WTC11 (cell line): ENCODE measurements around the gene OCLN.

Source experiments
- ATF2 ChIP-seq: sonication (generic); formaldehyde crosslinking; IDR thresholded peaks from 2 replicates; pipeline ENCODE4 v1.8.1; 2022; ENCODE audit warnings: low read depth, missing genetic modification reagents, borderline replicate concordance
- E2F5 ChIP-seq: sonication (generic); formaldehyde crosslinking; IDR thresholded peaks from 2 replicates; pipeline ENCODE4 v1.8.1; 2022; ENCODE audit warnings: mild to moderate bottlenecking, moderate library complexity, missing genetic modification reagents
- FOXP1 ChIP-seq: sonication (generic); formaldehyde crosslinking; IDR thresholded peaks from 2 replicates; pipeline ENCODE4 v1.8.0; 2022; ENCODE audit warnings: missing genetic modification reagents, mild to moderate bottlenecking, moderate library complexity, borderline replicate concordance
- GTF2I ChIP-seq: fragments of 250-450 bp; sonication (Bioruptor Pico); conservative IDR thresholded peaks from 2 replicates; pipeline ENCODE4 v1.4.0; 2021; ENCODE audit warnings: mild to moderate bottlenecking
- MLX ChIP-seq: sonication (generic); formaldehyde crosslinking; IDR thresholded peaks from 2 replicates; pipeline ENCODE4 v1.8.1; 2023; ENCODE audit warnings: mild to moderate bottlenecking, missing genetic modification reagents, moderate library complexity
- MYBL2 ChIP-seq: sonication (generic); formaldehyde crosslinking; IDR thresholded peaks from 2 replicates; pipeline ENCODE4 v1.8.1; 2023; ENCODE audit warnings: mild to moderate bottlenecking, moderate library complexity, missing genetic modification reagents
- NFYB ChIP-seq: sonication (generic); formaldehyde crosslinking; conservative IDR thresholded peaks from 2 replicates; pipeline ENCODE4 v1.8.0; 2022; ENCODE audit warnings: low read depth, missing genetic modification reagents
- SP1 ChIP-seq: sonication (generic); formaldehyde crosslinking; conservative IDR thresholded peaks from 2 replicates; pipeline ENCODE4 v1.8.1; 2022; ENCODE audit warnings: missing genetic modification reagents
- STAT6 ChIP-seq: sonication (generic); formaldehyde crosslinking; conservative IDR thresholded peaks from 2 replicates; pipeline ENCODE4 v1.8.1; 2023; ENCODE audit warnings: mild to moderate bottlenecking, low read depth, missing genetic modification reagents, moderate library complexity
- TF ChIP-seq, protein P1 (sequence below): fragments of 200-600 bp; IDR thresholded peaks from 2 replicates; pipeline ENCODE4 v1.8.0; 2022; ENCODE audit warnings: antibody characterized with exemption
- TF ChIP-seq, protein P2 (sequence below): sonication (generic); formaldehyde crosslinking; IDR thresholded peaks from 2 replicates; pipeline ENCODE4 v1.8.0; 2023; ENCODE audit warnings: missing genetic modification reagents, mild to moderate bottlenecking, borderline replicate concordance
- TF ChIP-seq, protein P3 (sequence below): sonication (generic); formaldehyde crosslinking; IDR thresholded peaks from 2 replicates; pipeline ENCODE4 v1.8.1; 2022; ENCODE audit warnings: low read depth, mild to moderate bottlenecking, moderate library complexity, missing genetic modification reagents, borderline replicate concordance
- TF ChIP-seq, protein P4 (sequence below): sonication (generic); formaldehyde crosslinking; IDR thresholded peaks from 2 replicates; pipeline ENCODE4 v1.8.0; 2022; ENCODE audit warnings: mild to moderate bottlenecking, missing genetic modification reagents

GRCh38 chr5:69502367-69502766 lies 9.8 kb downstream of the OCLN start:
- TF ChIP-seq, protein P1, sequence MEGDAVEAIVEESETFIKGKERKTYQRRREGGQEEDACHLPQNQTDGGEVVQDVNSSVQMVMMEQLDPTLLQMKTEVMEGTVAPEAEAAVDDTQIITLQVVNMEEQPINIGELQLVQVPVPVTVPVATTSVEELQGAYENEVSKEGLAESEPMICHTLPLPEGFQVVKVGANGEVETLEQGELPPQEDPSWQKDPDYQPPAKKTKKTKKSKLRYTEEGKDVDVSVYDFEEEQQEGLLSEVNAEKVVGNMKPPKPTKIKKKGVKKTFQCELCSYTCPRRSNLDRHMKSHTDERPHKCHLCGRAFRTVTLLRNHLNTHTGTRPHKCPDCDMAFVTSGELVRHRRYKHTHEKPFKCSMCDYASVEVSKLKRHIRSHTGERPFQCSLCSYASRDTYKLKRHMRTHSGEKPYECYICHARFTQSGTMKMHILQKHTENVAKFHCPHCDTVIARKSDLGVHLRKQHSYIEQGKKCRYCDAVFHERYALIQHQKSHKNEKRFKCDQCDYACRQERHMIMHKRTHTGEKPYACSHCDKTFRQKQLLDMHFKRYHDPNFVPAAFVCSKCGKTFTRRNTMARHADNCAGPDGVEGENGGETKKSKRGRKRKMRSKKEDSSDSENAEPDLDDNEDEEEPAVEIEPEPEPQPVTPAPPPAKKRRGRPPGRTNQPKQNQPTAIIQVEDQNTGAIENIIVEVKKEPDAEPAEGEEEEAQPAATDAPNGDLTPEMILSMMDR = no peak
- TF ChIP-seq E2F5 (CRISPR knock-in tag) = no peak
- no peak for TF ChIP-seq MLX
- no peak for TF ChIP-seq GTF2I (CRISPR knock-in tag)
- TF ChIP-seq MYBL2 (CRISPR knock-in tag) = no peak
- TF ChIP-seq ATF2 (CRISPR knock-in tag) = no peak
- TF ChIP-seq, protein P2, sequence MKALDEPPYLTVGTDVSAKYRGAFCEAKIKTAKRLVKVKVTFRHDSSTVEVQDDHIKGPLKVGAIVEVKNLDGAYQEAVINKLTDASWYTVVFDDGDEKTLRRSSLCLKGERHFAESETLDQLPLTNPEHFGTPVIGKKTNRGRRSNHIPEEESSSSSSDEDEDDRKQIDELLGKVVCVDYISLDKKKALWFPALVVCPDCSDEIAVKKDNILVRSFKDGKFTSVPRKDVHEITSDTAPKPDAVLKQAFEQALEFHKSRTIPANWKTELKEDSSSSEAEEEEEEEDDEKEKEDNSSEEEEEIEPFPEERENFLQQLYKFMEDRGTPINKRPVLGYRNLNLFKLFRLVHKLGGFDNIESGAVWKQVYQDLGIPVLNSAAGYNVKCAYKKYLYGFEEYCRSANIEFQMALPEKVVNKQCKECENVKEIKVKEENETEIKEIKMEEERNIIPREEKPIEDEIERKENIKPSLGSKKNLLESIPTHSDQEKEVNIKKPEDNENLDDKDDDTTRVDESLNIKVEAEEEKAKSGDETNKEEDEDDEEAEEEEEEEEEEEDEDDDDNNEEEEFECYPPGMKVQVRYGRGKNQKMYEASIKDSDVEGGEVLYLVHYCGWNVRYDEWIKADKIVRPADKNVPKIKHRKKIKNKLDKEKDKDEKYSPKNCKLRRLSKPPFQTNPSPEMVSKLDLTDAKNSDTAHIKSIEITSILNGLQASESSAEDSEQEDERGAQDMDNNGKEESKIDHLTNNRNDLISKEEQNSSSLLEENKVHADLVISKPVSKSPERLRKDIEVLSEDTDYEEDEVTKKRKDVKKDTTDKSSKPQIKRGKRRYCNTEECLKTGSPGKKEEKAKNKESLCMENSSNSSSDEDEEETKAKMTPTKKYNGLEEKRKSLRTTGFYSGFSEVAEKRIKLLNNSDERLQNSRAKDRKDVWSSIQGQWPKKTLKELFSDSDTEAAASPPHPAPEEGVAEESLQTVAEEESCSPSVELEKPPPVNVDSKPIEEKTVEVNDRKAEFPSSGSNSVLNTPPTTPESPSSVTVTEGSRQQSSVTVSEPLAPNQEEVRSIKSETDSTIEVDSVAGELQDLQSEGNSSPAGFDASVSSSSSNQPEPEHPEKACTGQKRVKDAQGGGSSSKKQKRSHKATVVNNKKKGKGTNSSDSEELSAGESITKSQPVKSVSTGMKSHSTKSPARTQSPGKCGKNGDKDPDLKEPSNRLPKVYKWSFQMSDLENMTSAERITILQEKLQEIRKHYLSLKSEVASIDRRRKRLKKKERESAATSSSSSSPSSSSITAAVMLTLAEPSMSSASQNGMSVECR (CRISPR knock-in tag) = no peak
- TF ChIP-seq SP1 (CRISPR knock-in tag) = no peak
- no peak for TF ChIP-seq FOXP1 (CRISPR knock-in tag)
- TF ChIP-seq STAT6 = no peak
- no peak for TF ChIP-seq NFYB (CRISPR knock-in tag)
- TF ChIP-seq, protein P3, sequence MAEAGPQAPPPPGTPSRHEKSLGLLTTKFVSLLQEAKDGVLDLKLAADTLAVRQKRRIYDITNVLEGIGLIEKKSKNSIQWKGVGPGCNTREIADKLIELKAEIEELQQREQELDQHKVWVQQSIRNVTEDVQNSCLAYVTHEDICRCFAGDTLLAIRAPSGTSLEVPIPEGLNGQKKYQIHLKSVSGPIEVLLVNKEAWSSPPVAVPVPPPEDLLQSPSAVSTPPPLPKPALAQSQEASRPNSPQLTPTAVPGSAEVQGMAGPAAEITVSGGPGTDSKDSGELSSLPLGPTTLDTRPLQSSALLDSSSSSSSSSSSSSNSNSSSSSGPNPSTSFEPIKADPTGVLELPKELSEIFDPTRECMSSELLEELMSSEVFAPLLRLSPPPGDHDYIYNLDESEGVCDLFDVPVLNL (CRISPR knock-in tag) = no peak
- TF ChIP-seq, protein P4, sequence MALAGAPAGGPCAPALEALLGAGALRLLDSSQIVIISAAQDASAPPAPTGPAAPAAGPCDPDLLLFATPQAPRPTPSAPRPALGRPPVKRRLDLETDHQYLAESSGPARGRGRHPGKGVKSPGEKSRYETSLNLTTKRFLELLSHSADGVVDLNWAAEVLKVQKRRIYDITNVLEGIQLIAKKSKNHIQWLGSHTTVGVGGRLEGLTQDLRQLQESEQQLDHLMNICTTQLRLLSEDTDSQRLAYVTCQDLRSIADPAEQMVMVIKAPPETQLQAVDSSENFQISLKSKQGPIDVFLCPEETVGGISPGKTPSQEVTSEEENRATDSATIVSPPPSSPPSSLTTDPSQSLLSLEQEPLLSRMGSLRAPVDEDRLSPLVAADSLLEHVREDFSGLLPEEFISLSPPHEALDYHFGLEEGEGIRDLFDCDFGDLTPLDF (CRISPR knock-in tag) = no peak
